Gastrocnemius medialis (tissue), 4 donors: Measurements from ENCODE around the gene TUFT1. TPM values are rescaled to one million over a fixed set of nuclear protein-coding genes. Genes with fewer than 3 reads are reported as not detected.

Experiments
- ATAC-seq, 2 donors: fragments of 150-250 bp; one replicate each; pipeline ENCODE4 v1.9.1; 2016
- DNase-seq, 2 donors: peaks; one replicate each; pipeline ENCODE4 v3.0.0-alpha.2; 2019
- H3K27ac ChIP-seq, 4 donors: fragments of 200-600 bp; sonication (generic); 1 replicate in 1 of 4; 2 replicates in 3 of 4; pipeline ENCODE4 v1.5.1; 2016 to 2018; ENCODE audit warnings: mild to moderate bottlenecking in 2 of 4, moderate library complexity in 1 of 4
- H3K27me3 ChIP-seq, 3 donors: fragments of 200-600 bp; sonication (generic) in 2 of 3; 1 replicate in 1 of 3; 2 replicates in 2 of 3; pipeline versions ENCODE4 v1.5.1 to v1.6.0; 2016 to 2019; ENCODE audit warnings: mild to moderate bottlenecking in 1 of 3, moderate library complexity in 1 of 3
- H3K36me3 ChIP-seq, 2 donors: fragments of 200-600 bp; sonication (generic) in 1 of 2; one replicate each; pipeline ENCODE4 v1.5.1; 2017 to 2018
- H3K4me1 ChIP-seq, 2 donors: fragments of 200-600 bp; sonication (generic) in 1 of 2; one replicate each; pipeline ENCODE4 v1.5.1; 2016 to 2017; ENCODE audit warnings: mild to moderate bottlenecking in 2 of 2
- H3K4me3 ChIP-seq, 4 donors: fragments of 200-600 bp; sonication (generic) in 3 of 4; 1 replicate in 1 of 4; 2 replicates in 3 of 4; pipeline ENCODE4 v1.5.1; 2016 to 2019; ENCODE audit warnings: mild to moderate bottlenecking in 2 of 4
- H3K9me3 ChIP-seq, 3 donors: fragments of 200-600 bp; sonication (generic) in 2 of 3; 1 replicate in 1 of 3; 2 replicates in 2 of 3; pipeline ENCODE4 v1.5.1; 2016 to 2019
- POLR2A ChIP-seq, 2 donors: fragments of 450-650 bp; IDR thresholded peaks; one replicate each; pipeline ENCODE4 v1.6.1; 2017; ENCODE audit warnings: antibody characterized with exemption in 2 of 2, mild to moderate bottlenecking in 2 of 2, moderate library complexity in 2 of 2
- in situ Hi-C, 4 donors: fragments of 200-750 bp; cut with MboI; loops; one replicate each; pipeline versions ENCODE4 v1.15.0 to v1.8.0; 2017; ENCODE audit warnings: low sequenced_read_pairs in 4 of 4
- intact Hi-C: fragments of 100-400 bp; cut with DNase I; formaldehyde crosslinking; loops from one replicate; pipeline ENCODE4 v1.15.1; 2023; ENCODE audit warnings: low total_unique reads
- total RNA-seq, 4 donors: library from RNA; depleted of rRNA; stranded (reverse); fragments of >200 nt; gene quantifications; one replicate each; pipeline versions ENCODE4 v1.1.0 to v1.2.3, GENCODE V29; 2016
- TF ChIP-seq, protein P1 (sequence below), 5 experiments: fragments of 450-650 bp in 3 of 5; fragments of 200-600 bp in 2 of 5; sonication (generic) in 2 of 5; IDR thresholded peaks in 4 of 5; conservative IDR thresholded peaks in 1 of 5; 1 replicate in 4 of 5; 2 replicates in 1 of 5; pipeline ENCODE4 v1.5.1; 2016 to 2019; ENCODE audit warnings: antibody characterized with exemption in 5 of 5, mild to moderate bottlenecking in 3 of 5, moderate library complexity in 3 of 5

Gene TUFT1
- total RNA-seq, 4 donors from 2014 or later: 1.2 to 4.0 (median 2.7) TPM

- Histone ChIP-seq H3K4me1 (no peaks in the 10 kb centered on the region), H3K4me3 (no peak overlapping the region), H3K36me3 (no peaks in the 10 kb centered on the region), H3K27ac (no peak overlapping the region), H3K9me3 (no peaks in the 10 kb centered on the region), H3K27me3 (no peaks in the 10 kb centered on the region)
- TF ChIP-seq POLR2A (IDR thresholded peaks at IDR 0.05): no peak
- TF ChIP-seq, protein P1, sequence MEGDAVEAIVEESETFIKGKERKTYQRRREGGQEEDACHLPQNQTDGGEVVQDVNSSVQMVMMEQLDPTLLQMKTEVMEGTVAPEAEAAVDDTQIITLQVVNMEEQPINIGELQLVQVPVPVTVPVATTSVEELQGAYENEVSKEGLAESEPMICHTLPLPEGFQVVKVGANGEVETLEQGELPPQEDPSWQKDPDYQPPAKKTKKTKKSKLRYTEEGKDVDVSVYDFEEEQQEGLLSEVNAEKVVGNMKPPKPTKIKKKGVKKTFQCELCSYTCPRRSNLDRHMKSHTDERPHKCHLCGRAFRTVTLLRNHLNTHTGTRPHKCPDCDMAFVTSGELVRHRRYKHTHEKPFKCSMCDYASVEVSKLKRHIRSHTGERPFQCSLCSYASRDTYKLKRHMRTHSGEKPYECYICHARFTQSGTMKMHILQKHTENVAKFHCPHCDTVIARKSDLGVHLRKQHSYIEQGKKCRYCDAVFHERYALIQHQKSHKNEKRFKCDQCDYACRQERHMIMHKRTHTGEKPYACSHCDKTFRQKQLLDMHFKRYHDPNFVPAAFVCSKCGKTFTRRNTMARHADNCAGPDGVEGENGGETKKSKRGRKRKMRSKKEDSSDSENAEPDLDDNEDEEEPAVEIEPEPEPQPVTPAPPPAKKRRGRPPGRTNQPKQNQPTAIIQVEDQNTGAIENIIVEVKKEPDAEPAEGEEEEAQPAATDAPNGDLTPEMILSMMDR (IDR thresholded peaks at IDR 0.05 in 4 of 5, conservative IDR thresholded peaks at IDR 0.05 in 1 of 5): no peak
- intact Hi-C loops: no loop called here
- ATAC-seq (no peak), DNase-seq (no peak)
- in situ Hi-C loops: no loop called here
These were observed 28.5 kb downstream of the TUFT1 start for GRCh38 chr1:151568626-151569088.

DNA sequence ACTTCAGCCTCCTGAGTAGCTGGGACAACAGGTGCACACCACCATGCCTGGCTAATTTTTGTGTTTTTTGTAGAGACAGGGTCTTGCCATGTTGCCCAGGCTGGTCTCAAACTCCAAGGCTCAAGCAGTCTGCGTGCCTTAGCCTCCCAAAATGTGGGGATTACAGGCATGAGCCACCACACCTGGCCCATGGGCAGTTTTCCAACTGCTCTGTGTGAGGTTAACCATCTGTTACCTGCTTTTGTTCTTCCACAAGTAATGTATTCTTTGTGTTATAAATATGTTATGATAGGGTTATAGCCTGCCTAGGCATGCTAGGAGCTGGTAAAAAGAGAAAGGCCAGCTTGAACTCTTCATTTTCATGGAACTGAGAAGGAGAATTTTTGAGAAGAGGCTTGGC is 30.7 kb downstream of the TUFT1 start:
- no peaks in the 10 kb centered on the region for H3K9me3 ChIP-seq
- TF ChIP-seq, protein P1 (IDR thresholded peaks at IDR 0.05 in 4 of 5, conservative IDR thresholded peaks at IDR 0.05 in 1 of 5): no peak
- TF ChIP-seq POLR2A (IDR thresholded peaks at IDR 0.05): no peak
- no peak for DNase-seq
- H3K4me3 ChIP-seq: no peak overlapping the region
- no peak overlapping the region for H3K27ac ChIP-seq
- in situ Hi-C loops (no loop called here), intact Hi-C loops (no loop called here)
- no peaks in the 10 kb centered on the region for H3K36me3 ChIP-seq
- no peak for ATAC-seq
- no peaks in the 10 kb centered on the region for H3K4me1 ChIP-seq
- H3K27me3 ChIP-seq: no peaks in the 10 kb centered on the region

DNA sequence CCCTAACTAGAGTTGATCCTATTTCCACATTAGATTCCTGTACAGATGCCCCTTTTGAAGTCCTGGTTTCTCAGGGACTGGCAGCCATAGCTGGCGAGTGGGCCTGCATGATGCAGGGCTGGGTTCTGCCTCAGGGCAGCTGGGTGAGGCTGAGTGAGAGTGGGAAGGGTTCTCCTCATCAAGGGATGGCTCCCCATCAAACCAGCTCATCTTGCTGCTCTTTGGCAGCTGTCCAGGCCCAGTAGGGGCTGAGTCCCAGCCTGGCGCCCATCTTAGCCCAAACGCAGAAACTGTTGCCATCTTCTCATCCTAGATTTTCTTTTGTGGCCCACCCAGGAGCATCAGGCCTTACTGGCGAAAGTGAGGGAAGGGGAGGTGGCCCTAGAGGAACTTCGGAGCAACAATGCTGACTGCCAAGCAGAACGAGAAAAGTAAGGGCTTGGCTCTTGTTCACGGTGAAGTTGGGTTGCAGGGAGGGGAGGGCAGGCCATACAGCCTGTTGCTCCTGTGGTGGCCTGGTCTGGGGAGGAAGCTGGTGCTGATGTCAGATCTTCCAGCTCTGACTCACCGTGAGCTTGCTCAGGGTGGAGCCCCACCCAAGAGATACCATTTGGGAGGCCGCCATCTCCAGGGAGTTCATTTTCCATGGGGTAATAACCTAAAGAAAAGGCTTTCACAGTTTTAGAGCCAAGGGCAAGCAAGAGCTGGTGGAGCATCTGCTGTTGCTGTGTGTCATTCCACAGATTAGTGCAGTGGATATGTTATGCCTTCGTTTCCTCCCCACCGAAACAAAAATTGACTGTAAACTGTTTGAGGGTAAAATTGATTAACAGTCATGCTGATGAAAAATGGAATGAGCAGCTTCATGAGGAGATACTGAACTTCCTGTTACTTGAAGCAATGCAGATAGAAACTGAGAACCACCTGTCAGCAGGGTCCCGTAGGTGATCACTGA is 34.7 kb downstream of the TUFT1 start:
- DNase-seq (no peak), ATAC-seq (no peak)
- no peaks in the 10 kb centered on the region for H3K36me3 ChIP-seq
- TF ChIP-seq, protein P1 (IDR thresholded peaks at IDR 0.05 in 4 of 5, conservative IDR thresholded peaks at IDR 0.05 in 1 of 5): no peak
- TF ChIP-seq POLR2A (IDR thresholded peaks at IDR 0.05): no peak
- no peaks in the 10 kb centered on the region for H3K4me1 ChIP-seq
- in situ Hi-C loops (loop anchor here in 2 of 4 donors (25.0 kb wide), 1 partner anchor 262 kb away; the partner anchor contains the start of genes C2CD4D (in 2 of the 2) and RORC (in 2 of the 2)), intact Hi-C loops (no loop called here)
- no peaks in the 10 kb centered on the region for H3K9me3 ChIP-seq
- H3K27ac ChIP-seq: no peak overlapping the region
- H3K27me3 ChIP-seq: no peaks in the 10 kb centered on the region
- H3K4me3 ChIP-seq: no peak overlapping the region

- Histone ChIP-seq H3K27me3 (no peaks in the 10 kb centered on the region), H3K27ac (no peak overlapping the region), H3K4me3 (no peak overlapping the region), H3K36me3 (no peaks in the 10 kb centered on the region), H3K9me3 (no peaks in the 10 kb centered on the region), H3K4me1 (no peaks in the 10 kb centered on the region)
- no peak for ATAC-seq
- intact Hi-C loops (no loop called here), in situ Hi-C loops (loop anchor here in 2 of 4 donors (25.0 kb wide), 1 partner anchor 260 kb away; the partner anchor contains the start of genes C2CD4D (in 2 of the 2) and RORC (in 2 of the 2))
- DNase-seq: no peak
- TF ChIP-seq, protein P1 (IDR thresholded peaks at IDR 0.05 in 4 of 5, conservative IDR thresholded peaks at IDR 0.05 in 1 of 5): no peak
- no peak for TF ChIP-seq POLR2A (IDR thresholded peaks at IDR 0.05)
These were observed 37.1 kb downstream of the TUFT1 start for GRCh38 chr1:151577173-151577572.
